Fibroblast of skin of abdomen (primary cell): ENCODE results near the gene MOAP1.
"Not testable (repeated sequence)": the region's sequence is repeated elsewhere in the genome, so short reads cannot be mapped to it uniquely, and the experiment has no call there.

Experiments used
- DNase-seq: peaks from one replicate; pipeline ENCODE4 v3.0.0-alpha.2; 2013

MOAP1 gene

GRCh38 chr14:93183596-93184317 is 940 bp downstream of the MOAP1 start:
- DNase-seq, result no peak

GRCh38 chr14:93175492-93175891 is 9.2 kb downstream of the MOAP1 start:
- DNase-seq, result no peak

DNA sequence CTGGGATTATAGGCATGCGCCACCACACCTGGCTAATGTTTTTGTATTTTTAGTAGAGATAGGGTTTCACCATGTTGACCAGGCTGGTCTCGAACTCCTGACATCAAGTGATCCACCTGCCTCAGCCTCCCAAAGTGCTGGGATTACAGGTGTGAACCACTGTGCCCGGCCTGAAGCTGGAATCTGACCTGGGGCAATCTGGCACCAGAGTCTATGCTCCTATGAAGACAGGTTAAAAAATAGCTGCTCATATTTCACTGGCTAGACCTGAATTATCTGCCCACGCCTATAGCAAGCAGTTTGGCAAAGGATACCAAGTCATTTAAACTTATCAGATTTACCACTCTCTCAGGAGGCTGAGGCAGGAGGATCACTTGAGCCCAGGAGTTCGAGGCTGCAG is 10.0 kb downstream of the MOAP1 start:
- not testable (repeated sequence) for DNase-seq

DNA sequence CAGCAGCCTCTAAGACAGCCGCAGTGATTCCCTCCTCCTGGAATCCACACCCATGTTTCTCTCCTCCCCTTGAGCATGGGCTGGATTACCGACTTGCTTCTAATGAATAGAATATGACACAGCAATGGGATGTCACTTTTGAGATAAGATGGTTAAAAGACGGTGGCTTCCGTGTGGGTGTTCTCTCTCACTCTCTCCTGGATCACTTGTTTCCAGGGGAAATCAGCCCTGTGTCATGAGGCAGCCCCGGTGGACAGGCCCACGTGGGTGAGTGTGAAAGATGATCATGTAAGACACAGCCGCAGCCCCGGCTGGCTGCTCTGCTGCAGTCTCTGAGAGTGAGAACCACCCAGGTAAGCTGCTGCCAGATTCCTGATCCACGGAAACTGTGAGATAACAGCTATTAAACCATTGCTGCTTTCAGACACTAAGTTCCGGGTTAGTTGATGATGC is 10.7 kb downstream of the MOAP1 start:
- DNase-seq, result no peak

DNA sequence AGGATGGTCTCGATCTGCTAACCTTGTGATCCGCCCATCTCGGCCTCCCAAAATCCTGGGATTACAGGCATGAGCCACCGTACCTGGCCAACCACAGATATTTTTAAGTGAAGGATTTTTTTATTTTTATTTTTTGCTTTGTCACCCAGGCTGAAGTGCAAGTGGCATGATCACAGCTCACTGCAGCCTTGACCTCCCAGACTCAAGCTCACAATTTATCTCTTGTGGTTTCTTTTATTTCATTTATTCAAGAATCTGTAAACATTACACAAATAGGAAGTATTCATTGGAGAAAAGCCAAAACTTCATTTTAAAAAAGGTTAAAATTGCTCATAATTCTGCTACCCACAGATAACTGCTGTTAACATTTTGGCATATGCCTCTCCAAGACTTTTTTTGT is 13.3 kb downstream of the MOAP1 start:
- no peak for DNase-seq

- DNase-seq, result not testable (repeated sequence)
These were observed 14.6 kb downstream of the MOAP1 start for GRCh38 chr14:93170141-93170540.

GRCh38 chr14:93169619-93170018 is 15.1 kb downstream of the MOAP1 start:
- DNase-seq, result not testable (repeated sequence)

GRCh38 chr14:93168610-93169009 is 16.1 kb downstream of the MOAP1 start:
- not testable (repeated sequence) for DNase-seq

- DNase-seq, result not testable (repeated sequence)
These were observed 19.1 kb downstream of the MOAP1 start for GRCh38 chr14:93165271-93166265.

DNA sequence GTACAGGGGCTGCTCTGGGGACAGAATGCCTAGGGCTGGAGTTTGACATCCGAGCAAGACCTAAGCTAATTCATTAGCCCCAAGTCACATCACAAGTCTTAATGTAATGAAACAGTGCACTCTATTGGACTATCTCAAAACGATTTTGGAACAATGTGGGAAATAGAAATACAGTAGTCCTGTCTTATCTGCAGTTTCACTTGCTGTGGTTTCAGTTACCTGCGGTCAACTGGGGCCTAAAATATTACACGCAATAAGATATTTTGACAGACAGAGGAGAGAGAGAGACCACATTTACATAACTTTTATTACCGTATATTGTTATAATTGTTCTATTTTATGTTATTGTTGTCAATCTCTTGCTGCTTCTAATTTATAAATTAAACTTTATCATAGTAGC is 21.1 kb downstream of the MOAP1 start:
- no peak for DNase-seq

DNA sequence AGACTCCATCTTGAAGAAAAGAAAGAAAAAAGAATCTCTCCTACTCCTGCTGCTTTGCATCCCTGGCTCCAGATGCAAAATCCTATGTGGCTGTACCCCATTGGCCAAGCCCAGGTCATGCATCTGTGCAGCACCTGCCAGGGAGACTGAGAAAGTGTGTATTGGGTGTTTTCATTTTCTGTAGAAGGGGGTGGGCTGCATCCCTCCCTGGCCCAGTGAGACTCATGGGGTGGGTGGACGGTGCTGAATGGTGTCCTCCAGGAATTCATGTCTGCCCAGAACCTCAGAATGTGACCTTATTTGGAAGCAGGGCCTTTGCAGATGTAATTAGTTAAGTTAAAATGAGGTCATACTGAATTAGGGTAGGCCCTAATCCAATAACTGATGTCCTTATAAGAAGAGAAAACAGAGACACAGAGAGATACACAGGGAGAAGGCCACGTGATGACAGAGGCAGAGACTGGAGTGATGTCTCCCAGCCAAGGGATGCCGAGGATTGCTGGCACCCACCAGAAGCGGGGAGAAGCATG is 23.2 kb downstream of the MOAP1 start:
- DNase-seq, result peak; percentile 14

DNA sequence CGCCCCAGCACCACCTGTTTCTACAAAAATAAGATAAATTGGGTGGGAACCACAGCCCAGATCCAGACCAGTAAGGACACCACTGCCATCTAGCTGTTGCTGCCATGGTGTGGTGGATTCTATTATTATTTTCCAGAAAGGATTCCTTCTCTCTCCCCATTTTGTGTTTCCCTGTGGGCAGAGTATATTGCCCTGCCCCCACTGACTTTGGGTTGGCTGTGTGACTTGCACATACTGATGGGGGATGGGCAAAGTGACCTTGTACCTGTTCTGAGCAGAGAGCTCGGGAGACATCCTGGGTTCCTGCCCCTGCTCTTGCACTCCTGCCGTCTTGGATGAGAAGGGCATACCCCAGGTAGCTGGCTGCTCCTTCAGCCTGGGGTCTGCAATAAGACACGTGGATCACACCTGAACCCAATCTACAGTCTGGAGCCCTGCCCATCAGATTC is 24.3 kb downstream of the MOAP1 start:
- no peak for DNase-seq

GRCh38 chr14:93159625-93160352 is 24.9 kb downstream of the MOAP1 start:
- DNase-seq, result not testable (repeated sequence)

GRCh38 chr14:93158349-93158748 is 26.3 kb downstream of the MOAP1 start:
- DNase-seq, result not testable (repeated sequence)

DNA sequence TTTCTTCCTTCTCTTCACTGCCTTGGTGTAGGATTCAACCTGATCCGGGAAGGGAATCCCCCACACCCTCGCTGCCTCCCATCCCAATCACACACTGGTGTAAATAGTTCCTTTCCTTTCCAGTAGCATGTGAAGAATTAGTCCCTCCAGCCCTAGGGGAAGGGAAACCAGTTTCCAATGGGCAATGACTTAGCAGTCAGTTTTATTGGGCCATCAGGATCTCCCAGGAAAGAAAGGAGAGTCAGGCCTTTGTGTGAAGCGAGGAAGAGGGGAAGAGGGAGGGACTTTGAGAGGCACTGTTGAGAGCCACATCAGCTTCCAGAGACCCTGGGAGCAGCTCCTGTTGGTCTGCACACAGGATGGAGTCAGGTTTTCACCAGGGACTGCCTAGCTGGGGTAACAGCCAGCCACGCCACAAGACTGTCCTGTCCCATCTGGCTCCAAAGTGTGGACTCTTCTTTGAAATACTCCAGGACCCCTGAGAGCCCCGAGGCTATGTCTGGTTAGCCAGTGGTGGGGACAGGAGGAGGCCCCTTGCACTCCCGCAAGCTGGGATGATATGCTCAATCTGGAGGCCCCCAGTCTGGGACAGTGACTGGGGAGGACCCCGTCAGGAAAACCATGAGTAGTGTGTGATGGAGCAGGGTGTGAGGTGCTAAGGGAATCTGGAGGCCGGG is 27.9 kb downstream of the MOAP1 start:
- no peak for DNase-seq

DNA sequence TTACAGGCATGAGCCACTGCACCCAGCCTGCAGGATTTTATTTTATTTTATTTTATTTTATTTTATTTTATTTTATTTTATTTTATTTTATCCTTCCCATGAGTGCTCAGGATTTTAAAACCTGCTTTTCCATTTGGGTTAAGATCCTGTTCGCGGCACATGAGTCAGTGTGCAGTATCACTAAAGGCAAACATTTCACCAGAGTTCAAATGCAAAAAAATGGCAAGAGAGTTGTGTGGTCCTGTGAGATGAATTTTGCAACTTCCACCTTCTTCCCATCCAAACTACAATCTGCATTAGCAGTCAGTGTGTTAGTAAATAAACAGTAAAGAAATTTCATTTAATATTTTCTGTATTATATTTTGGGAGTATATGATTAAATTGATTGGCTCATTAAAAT is 29.0 kb downstream of the MOAP1 start:
- DNase-seq, result no peak

- no peak for DNase-seq
These were observed 31.6 kb downstream of the MOAP1 start for GRCh38 chr14:93153121-93153520.

- no peak for DNase-seq
These were observed 34.2 kb downstream of the MOAP1 start for GRCh38 chr14:93150227-93151208.

GRCh38 chr14:93148979-93149378 is 35.7 kb downstream of the MOAP1 start:
- no peak for DNase-seq

GRCh38 chr14:93146119-93146518 is 38.6 kb downstream of the MOAP1 start:
- no peak for DNase-seq
